Ascending aorta (tissue), 2 donors: ENCODE measurements around the gene GFER. TPM values are rescaled to one million over a fixed set of nuclear protein-coding genes. Genes with fewer than 3 reads are reported as not detected.

Experiments
- DNase-seq, 2 donors: peaks; one replicate each; pipeline ENCODE4 v3.0.0-alpha.2; 2019; ENCODE audit warnings: low spot score in 2 of 2
- H3K27ac ChIP-seq, 2 donors: fragments of 200-600 bp; sonication (generic); one replicate each; pipeline ENCODE4 v1.5.1; 2016 to 2017; ENCODE audit warnings: mild to moderate bottlenecking in 1 of 2
- H3K27me3 ChIP-seq: fragments of 200-600 bp; sonication (generic); one replicate; pipeline ENCODE4 v1.5.1; 2017
- H3K36me3 ChIP-seq, 2 donors: fragments of 200-600 bp; sonication (generic); one replicate each; pipeline ENCODE4 v1.5.1; 2016
- H3K4me1 ChIP-seq, 2 donors: fragments of 200-600 bp; sonication (generic); one replicate each; pipeline ENCODE4 v1.5.1; 2016 to 2017; ENCODE audit warnings: mild to moderate bottlenecking in 1 of 2
- H3K4me3 ChIP-seq, 2 donors: fragments of 200-600 bp; sonication (generic); one replicate each; pipeline ENCODE4 v1.5.1; 2016 to 2017; ENCODE audit warnings: mild to moderate bottlenecking in 1 of 2
- H3K9me3 ChIP-seq, 2 donors: fragments of 200-600 bp; sonication (generic); one replicate each; pipeline ENCODE4 v1.5.1; 2016
- CTCF ChIP-seq, 3 experiments: fragments of 200-600 bp in 2 of 3; fragments of 450-650 bp in 1 of 3; sonication (generic) in 2 of 3; IDR thresholded peaks; one replicate each; pipeline ENCODE4 v1.5.1; 2016 to 2019; ENCODE audit warnings: antibody characterized with exemption in 3 of 3, mild to moderate bottlenecking in 1 of 3, moderate library complexity in 1 of 3
- intact Hi-C: fragments of 100-400 bp; cut with DNase I; formaldehyde crosslinking; loops from one replicate; pipeline ENCODE4 v1.15.1; 2023
- total RNA-seq: library from RNA; depleted of rRNA; stranded (reverse); fragments of >200 nt; gene quantifications from one replicate; pipeline ENCODE4 v1.1.0, GENCODE V29; 2016

GFER gene
- total RNA-seq, 1 donor from 2014 or later: 2.7 TPM

GRCh38 chr16:1944612-1945199 is 39.3 kb upstream of the GFER start:
- no peak overlapping the region for H3K4me3 ChIP-seq
- no peak for DNase-seq
- H3K4me1 ChIP-seq: peaks cover 10 to 11% of the 10 kb centered on the region in 2 donors
- intact Hi-C loops: no loop called here
- peaks cover 13 to 14% of the 10 kb centered on the region in 2 donors for H3K36me3 ChIP-seq
- TF ChIP-seq CTCF (IDR thresholded peaks at IDR 0.05): no peak
- no peak overlapping the region for H3K27ac ChIP-seq
- H3K9me3 ChIP-seq: no peaks in the 10 kb centered on the region
- H3K27me3 ChIP-seq: no peaks in the 10 kb centered on the region

- H3K27ac ChIP-seq: no peak overlapping the region
- TF ChIP-seq CTCF (IDR thresholded peaks at IDR 0.05): no peak
- DNase-seq: no peak
- no peaks in the 10 kb centered on the region for H3K9me3 ChIP-seq
- H3K4me3 ChIP-seq: no peak overlapping the region
- intact Hi-C loops: no loop called here
- no peaks in the 10 kb centered on the region for H3K27me3 ChIP-seq
- H3K36me3 ChIP-seq: peaks cover 2 to 5% of the 10 kb centered on the region in 2 donors
- H3K4me1 ChIP-seq: peaks cover 10 to 11% of the 10 kb centered on the region in 2 donors
These were observed 38.2 kb upstream of the GFER start for GRCh38 chr16:1945559-1946391.

GRCh38 chr16:1946495-1947368 is 37.3 kb upstream of the GFER start:
- TF ChIP-seq CTCF (IDR thresholded peaks at IDR 0.05): no peak
- no peaks in the 10 kb centered on the region for H3K9me3 ChIP-seq
- H3K27me3 ChIP-seq: no peaks in the 10 kb centered on the region
- H3K4me1 ChIP-seq: peaks cover 7 to 9% of the 10 kb centered on the region in 2 donors
- no peak for DNase-seq
- no peak overlapping the region for H3K4me3 ChIP-seq
- intact Hi-C loops: no loop called here
- no peak overlapping the region for H3K27ac ChIP-seq
- H3K36me3 ChIP-seq: no peaks in the 10 kb centered on the region

GRCh38 chr16:1947369-1947670 is 36.7 kb upstream of the GFER start:
- no peak for TF ChIP-seq CTCF (IDR thresholded peaks at IDR 0.05)
- H3K4me1 ChIP-seq: peaks cover 2 to 3% of the 10 kb centered on the region in 2 donors
- H3K27me3 ChIP-seq: no peaks in the 10 kb centered on the region
- intact Hi-C loops: no loop called here
- no peak for DNase-seq
- H3K4me3 ChIP-seq: no peak overlapping the region
- H3K9me3 ChIP-seq: no peaks in the 10 kb centered on the region
- H3K36me3 ChIP-seq: no peaks in the 10 kb centered on the region
- H3K27ac ChIP-seq: no peak overlapping the region

GRCh38 chr16:1949507-1949906 is 34.5 kb upstream of the GFER start:
- no peaks in the 10 kb centered on the region for H3K9me3 ChIP-seq
- no peak for DNase-seq
- H3K4me1 ChIP-seq: no peaks in the 10 kb centered on the region
- intact Hi-C loops: no loop called here
- H3K27me3 ChIP-seq: no peaks in the 10 kb centered on the region
- no peak overlapping the region for H3K4me3 ChIP-seq
- TF ChIP-seq CTCF (IDR thresholded peaks at IDR 0.05): no peak
- H3K36me3 ChIP-seq: no peaks in the 10 kb centered on the region
- H3K27ac ChIP-seq: no peak overlapping the region
